Lung (tissue), 12 donors: Measurements from ENCODE around the gene BUD23. TPM values are rescaled to one million over a fixed set of nuclear protein-coding genes. Genes with fewer than 3 reads are reported as not detected.

Experiments
- ATAC-seq: fragments of 200-7000 bp; cut with Tn5 transposase; one replicate; pipeline ENCODE4 v1.9.1; 2020; ENCODE audit warnings: moderate number of reproducible peaks; ENCODE audit not compliant: insufficient read depth, low FRiP score
- DNase-seq, 3 donors: peaks; one replicate each; pipeline ENCODE4 v3.0.0-alpha.2; 2013 to 2017
- H3K27ac ChIP-seq, 2 donors: one replicate each; pipeline ENCODE4 v1.5.1; 2013; ENCODE audit warnings: mild to moderate bottlenecking in 2 of 2, moderate library complexity in 2 of 2, control low read depth in 1 of 2, inconsistent platforms in 1 of 2, low read depth in 1 of 2, low read length in 1 of 2
- H3K27me3 ChIP-seq, 3 donors: one replicate each; pipeline ENCODE4 v1.5.1; 2013; ENCODE audit warnings: low read length in 2 of 3; ENCODE audit not compliant: control insufficient read depth in 3 of 3, insufficient read depth in 3 of 3
- H3K36me3 ChIP-seq, 4 donors: one replicate each; pipeline ENCODE4 v1.5.1; 2013; ENCODE audit warnings: low read length in 4 of 4, mild to moderate bottlenecking in 1 of 4, moderate library complexity in 1 of 4; ENCODE audit not compliant: control insufficient read depth in 4 of 4, insufficient read depth in 4 of 4
- H3K4me1 ChIP-seq, 5 donors: one replicate each; pipeline ENCODE4 v1.5.1; 2013; ENCODE audit warnings: low read length in 5 of 5, mild to moderate bottlenecking in 2 of 5, moderate library complexity in 1 of 5; ENCODE audit not compliant: control insufficient read depth in 5 of 5, insufficient read depth in 5 of 5
- H3K4me3 ChIP-seq: one replicate; pipeline ENCODE4 v1.5.1; 2013; ENCODE audit warnings: mild to moderate bottlenecking, control low read depth, moderate library complexity
- H3K9ac ChIP-seq, 2 donors: one replicate each; pipeline ENCODE4 v1.5.1; 2013; ENCODE audit warnings: low read length in 2 of 2, control low read depth in 1 of 2; ENCODE audit not compliant: insufficient read depth in 1 of 2
- H3K9me3 ChIP-seq, 4 donors: one replicate each; pipeline ENCODE4 v1.5.1; 2013; ENCODE audit warnings: low read length in 3 of 4, mild to moderate bottlenecking in 1 of 4, moderate library complexity in 1 of 4; ENCODE audit not compliant: control insufficient read depth in 4 of 4, insufficient read depth in 3 of 4
- CTCF ChIP-seq: IDR thresholded peaks from 2 replicates; pipeline ENCODE4 v1.5.1; 2012; ENCODE audit warnings: mild to moderate bottlenecking; ENCODE audit errors: control extremely low read depth, extremely low read depth
- WGBS, 2 donors: extraction: QIAGEN DNeasy Blood & Tissue Kit; methylation state at CpG; one replicate each; pipeline ENCODE4 v1.1.7; 2013; 5-methylcytosine and 5-hydroxymethylcytosine counted together
- polyA plus RNA-seq, 2 donors: library from polyadenylated mRNA; stranded (reverse); fragments of 200-250 nt; gene quantifications; one replicate each; pipeline ENCODE4 v1.2.1, GENCODE V29; 2013
- total RNA-seq, 2 donors: library from RNA; depleted of rRNA in 1 of 2; stranded (reverse); fragments of >200 nt in 1 of 2; gene quantifications; one replicate each; pipeline ENCODE4 v1.2.1, GENCODE V29; 2014 to 2021
- donor health status: control.
- donor health status: control.
- donor health status: Bipolar disorder and iron deficiency.
- donor health status: healthy.
- donor health status: DM: yes; HTN: yes; CAD: no.

BUD23 gene
- total and polyA plus RNA-seq, 4 donors: 33.5 to 118 (median 74.2) TPM

GRCh38 chr7:73730485-73730884 lies 47.1 kb downstream of the BUD23 start:
- TF ChIP-seq CTCF: no peak
- H3K4me1 ChIP-seq: peaks cover 0 to 3% (median 0%) of the 10 kb centered on the region in 5 donors
- H3K9me3 ChIP-seq: peaks cover 0 to 1% (median 0%) of the 10 kb centered on the region in 4 donors
- ATAC-seq (no peak), DNase-seq (no peak)
- no peak overlapping the region for H3K9ac ChIP-seq
- no peak overlapping the region for H3K4me3 ChIP-seq
- WGBS, 2 donors: 16 to 28% methylated on average over 3 of the region's 3 CpGs
- H3K27me3 ChIP-seq: no peaks in the 10 kb centered on the region
- H3K36me3 ChIP-seq: peaks cover 0 to 2% (median 0%) of the 10 kb centered on the region in 4 donors
- no peak overlapping the region for H3K27ac ChIP-seq

- no peak for TF ChIP-seq CTCF
- Histone ChIP-seq H3K9ac (no peak overlapping the region), H3K4me3 (no peak overlapping the region), H3K9me3 (peaks cover 0 to 1% (median 0%) of the 10 kb centered on the region in 4 donors), H3K27me3 (no peaks in the 10 kb centered on the region), H3K4me1 (peaks cover 0 to 3% (median 0%) of the 10 kb centered on the region in 5 donors), H3K36me3 (peaks cover 0 to 10% (median 7%) of the 10 kb centered on the region in 4 donors), H3K27ac (no peak overlapping the region)
- no peak for DNase-seq
- WGBS, 2 donors: 66 to 90% methylated on average over 2 of the region's 2 CpGs
- no peak for ATAC-seq
Observed at GRCh38 chr7:73732397-73732796, 49.0 kb downstream of the BUD23 start.

- 60 to 61% methylated on average over 16 of the region's 16 CpGs for WGBS, 2 donors
- TF ChIP-seq CTCF: peak; percentile 71
- H3K9me3 ChIP-seq: peaks cover 0 to 1% (median 0%) of the 10 kb centered on the region in 4 donors
- peak overlapping the region in 1 of 2 donors; percentile 88 for H3K27ac ChIP-seq
- DNase-seq: peak; percentile 44 to 59 (median 49)
- H3K4me1 ChIP-seq: peaks cover 0 to 10% (median 0%) of the 10 kb centered on the region in 5 donors
- H3K27me3 ChIP-seq: no peaks in the 10 kb centered on the region
- H3K36me3 ChIP-seq: peaks cover 0 to 11% (median 8%) of the 10 kb centered on the region in 4 donors
- no peak overlapping the region for H3K4me3 ChIP-seq
- H3K9ac ChIP-seq: no peak overlapping the region
- peak; percentile 54 for ATAC-seq
Observed at GRCh38 chr7:73734619-73735527, 51.5 kb downstream of the BUD23 start.
